Stimulated activated CD8-positive, alpha-beta memory T cell treated with anti-CD3 and anti-CD28 coated beads, Interleukin-12 subunit alpha, Interleukin-12 subunit beta, amount 100 ng/mL, for 24 hours (primary cell): ENCODE measurements around the gene PSAP.

ENCODE experiments used
- DNase-seq: peaks from one replicate; pipeline ENCODE4 v3.0.0-alpha.2; 2020; ENCODE audit errors: extremely low read depth

Gene PSAP

DNA sequence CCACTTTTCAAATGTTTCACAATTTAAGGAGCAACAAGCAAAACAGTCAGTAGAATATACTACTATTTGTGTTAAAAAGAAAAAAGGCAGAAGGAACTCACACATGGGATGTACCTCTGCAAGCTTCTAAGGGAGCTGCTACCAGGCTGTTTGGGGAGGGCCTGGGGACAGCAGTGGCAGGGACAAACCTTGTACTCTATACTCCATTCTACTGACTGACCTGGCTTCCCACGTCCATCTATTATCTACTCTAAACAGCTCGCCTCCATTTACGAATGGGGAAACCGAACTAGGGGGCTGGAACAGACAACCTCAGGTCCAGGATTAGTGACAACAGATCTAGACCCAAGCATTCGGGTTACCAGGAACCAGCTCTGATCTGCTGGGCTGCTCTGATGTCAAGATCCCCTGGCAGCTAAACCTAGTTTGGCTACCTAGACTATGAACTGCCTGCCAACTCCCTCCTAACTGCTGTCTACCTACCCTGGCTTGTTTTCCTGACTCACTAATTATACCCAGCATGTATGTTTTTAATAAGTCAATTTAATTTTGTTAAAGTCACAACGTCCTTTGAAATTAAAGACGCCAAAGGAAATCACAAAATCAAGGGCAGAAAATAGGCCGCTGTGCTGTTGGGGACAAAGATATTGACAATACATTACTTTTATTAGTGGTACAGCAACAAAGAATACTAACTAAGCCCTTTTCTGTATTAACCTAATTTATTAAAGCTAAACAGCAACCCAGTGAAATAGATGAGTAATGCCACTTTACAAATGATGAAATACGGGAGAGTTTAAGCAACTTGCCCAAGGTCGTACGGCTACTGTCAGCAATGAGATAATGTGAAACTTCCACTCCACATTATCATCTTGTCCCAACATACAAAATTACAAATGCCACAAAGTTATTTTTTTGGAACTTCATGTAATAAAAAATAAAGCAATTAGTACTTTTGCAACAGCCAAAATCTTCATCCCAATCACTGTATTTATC, 5.3 kb downstream of the PSAP start:
- DNase-seq = no peak

DNA sequence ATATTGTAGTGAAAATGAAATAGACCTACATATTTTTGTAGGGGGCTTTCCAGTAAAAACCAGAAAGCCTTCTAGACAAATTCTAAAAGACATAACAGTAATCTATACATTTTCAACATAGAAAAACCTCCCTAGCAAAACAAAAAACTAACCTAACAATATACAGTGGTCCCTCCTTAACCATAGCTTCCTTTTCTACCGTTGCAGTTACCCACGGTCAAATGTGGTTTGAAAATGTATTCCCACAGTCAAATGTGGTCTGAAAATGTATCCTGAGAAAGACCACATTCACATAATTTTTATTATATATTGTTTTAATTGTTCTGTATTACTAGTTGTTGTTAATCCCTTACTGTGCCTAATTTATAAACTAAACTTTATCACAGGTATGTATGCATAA, 6.4 kb downstream of the PSAP start:
- no peak for DNase-seq

DNA sequence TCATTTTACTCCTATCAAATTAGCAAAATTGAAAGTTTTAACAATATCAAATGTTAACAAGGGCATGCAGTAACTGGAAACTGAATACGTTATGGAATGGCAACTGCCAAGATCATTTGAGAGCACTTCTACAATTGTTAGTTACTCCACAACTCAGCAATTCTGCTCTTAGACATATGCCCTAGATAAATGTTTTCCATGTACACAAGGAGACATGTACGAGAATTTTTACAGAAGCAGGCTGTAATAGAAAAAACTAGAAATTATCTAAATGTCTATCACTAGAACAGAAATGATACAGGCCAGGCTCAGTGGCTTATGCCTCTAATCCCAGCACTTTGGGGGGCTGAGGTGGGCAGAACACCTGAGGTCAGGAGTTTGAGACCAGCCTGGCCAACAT, 7.0 kb downstream of the PSAP start:
- DNase-seq = no peak

DNA sequence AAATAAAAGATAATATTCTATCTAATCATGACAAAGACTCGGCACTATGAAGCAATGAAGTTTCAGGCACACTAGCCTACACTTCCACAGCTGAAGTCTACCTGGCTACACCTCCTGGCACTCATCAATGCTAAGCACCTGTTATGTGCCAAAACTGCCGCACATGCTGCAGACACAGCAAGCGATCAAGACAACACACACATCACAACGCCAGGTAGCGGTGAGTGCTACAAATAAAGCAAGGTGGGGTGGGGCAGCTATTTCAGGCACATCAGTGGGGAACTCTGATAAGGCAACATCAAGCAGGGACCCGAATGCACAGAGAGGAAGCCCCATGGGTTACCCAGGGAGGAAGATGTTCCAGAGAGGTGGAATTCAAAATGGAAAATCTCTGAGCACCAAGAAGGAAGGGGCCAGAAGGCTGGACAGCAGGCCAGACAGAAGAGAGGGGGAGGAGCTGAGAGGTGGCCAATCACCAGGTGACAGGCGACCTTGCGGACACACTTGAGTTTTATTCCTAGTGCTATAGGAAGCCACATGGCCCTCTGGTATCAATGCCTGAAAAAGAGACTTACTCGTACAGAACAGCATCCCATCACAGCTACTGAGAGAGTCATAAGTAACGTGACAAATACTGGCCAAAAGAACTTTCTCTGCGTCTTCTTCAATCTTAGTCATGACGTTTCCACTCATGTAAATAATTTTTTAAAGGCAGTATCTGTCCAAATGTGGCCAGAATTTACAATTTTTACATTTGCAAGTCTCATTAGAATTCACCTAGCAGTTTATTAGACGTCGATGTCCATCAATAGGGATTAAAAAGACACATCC, 8.0 kb downstream of the PSAP start:
- no peak for DNase-seq

DNA sequence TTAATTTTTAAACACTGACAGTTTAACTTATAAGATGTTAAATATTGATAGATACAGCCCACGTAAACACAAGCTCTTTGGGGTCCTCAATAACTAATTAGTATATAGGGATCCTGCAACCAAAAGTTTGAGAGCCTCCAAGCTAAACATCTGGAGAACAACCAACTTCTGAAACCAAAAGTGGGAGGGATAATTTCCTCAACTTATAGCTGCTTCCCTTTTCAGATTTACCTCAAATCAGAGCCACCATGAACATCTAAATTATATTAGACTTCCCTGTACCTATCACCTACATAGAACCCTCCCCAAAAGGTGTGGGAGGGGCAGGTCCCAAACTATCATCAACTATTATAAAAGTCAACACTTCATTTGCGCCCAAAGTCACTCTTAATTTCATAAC, 8.6 kb downstream of the PSAP start:
- no peak for DNase-seq

DNA sequence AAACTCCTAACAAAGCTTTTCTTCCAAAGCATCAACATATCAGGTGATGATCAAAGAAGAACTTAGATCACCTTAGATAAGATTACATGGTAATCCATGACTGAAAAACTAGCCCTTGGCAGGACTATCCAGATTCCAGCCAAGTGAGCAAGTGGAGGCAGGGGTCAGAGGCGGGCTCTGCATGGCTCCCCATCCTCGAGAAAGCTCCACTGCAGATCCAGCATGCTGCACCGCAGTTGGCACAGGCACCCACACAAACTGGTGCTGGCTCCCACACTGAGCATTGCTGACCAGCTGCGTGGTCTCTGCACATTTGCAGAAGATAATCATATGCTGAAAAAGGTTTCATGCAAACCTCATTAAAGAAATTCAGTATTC, 10.1 kb downstream of the PSAP start:
- DNase-seq = no peak

DNA sequence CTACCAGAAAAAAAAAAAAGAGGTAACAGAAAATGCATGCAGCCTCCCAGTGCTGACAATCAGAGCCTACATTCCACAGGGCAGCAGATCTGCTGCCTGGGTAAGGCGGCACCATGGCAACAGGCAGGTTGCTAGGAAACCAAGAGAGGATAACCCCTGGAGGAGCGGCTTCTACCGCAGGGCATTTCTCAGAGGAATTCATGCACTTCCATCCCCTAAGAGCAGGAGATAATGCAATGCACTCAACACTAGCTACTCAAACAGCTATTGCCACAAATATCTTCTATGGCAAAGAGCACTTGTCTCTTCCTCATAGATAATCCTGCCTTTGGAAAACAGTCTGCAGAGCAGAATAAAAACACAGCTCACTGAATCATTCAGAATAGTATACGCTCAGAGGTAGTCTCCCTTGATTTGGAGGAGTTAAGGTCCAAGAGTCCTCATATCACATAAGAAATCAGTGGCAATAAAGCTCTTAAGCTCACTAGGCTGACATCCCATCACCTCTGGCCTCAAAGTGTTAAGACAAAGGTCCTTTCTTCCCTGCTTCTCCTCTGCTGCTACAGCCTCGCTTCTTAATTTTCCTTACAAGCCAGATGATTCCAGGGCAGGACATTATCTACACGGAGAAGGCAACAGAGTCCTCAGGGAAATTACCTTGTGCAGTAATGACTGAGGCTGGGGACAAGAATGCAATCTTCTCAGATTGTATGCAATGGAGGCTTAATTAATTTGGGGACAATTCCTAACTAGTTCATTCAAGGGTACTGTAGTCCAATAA, 10.7 kb downstream of the PSAP start:
- DNase-seq = no peak

DNA sequence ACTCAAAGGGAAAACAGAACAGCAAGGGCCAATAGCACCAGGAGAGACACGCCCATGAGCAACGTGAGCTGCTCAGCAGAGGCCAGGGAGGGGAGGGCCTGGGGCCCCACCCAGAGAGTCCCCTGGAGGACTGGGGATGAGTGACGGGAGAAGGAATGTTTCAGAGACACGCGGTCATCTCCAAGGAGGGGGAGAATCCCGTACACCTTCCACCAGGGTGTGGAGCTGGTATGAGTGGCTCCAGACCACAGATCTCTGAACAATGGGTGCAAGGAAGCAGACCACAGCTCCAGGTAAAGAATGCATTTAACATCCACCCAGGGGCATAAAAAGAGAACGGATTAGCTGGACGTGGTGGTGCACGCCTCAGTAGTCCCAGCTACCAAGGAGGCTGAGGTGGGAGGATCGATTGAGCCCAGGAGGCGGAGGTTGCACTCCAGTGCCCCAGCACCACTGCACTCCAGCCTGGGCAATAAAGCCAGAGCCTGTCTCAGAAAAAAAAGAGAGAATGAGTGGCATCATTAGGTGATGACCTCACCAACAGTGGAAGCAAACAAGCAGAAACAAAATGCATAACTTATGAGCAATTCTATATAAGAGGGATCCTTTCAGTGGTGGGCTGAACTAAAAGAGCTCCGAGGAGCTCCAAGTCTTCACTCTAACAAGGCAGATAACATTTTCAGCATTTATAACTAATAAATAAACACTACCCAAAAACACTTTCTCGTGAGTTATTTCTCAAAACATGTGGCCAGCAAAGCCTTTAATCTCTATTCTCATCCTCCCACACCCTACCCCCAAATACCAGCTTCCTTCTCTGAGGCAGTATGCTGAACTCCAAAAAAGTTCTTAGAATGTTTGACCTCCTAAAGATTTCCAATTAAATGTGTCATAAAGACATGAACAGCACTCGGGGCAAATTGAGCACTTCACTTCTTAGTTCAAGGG, 12.5 kb downstream of the PSAP start:
- no peak for DNase-seq

DNA sequence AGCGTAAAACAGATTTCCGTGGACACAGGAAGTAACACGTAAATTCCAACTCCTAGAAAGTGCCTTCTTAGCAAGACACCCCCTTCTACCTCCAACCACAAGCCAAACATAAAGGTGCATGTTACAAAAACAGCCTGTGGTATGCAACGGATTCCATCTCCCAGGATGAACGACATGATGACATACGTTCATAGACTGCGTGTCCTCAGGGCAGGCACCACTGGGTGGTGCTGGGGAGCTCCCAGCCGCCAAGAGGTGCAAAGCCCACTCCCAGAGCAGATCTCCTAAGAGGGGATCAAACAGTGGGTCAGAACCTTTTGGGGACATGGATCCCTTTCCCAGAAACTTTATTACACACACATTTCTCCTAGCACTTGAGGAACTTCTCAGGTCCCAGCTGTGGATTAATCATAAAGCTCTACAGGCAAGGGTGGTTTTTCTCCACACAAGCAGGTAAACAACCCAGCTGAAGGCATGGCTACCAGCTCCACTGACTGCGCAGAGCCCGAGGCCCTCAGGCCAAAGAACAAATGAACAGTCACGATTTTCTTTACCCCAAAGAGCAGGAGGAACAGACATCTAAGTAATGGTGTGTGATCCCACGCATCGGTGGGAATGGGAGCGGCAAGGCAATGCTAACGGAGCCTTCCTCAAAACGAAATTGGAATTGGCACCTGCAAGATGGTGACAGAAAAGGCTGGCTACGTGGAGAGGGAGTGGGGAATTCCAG, 13.8 kb downstream of the PSAP start:
- no peak for DNase-seq

DNA sequence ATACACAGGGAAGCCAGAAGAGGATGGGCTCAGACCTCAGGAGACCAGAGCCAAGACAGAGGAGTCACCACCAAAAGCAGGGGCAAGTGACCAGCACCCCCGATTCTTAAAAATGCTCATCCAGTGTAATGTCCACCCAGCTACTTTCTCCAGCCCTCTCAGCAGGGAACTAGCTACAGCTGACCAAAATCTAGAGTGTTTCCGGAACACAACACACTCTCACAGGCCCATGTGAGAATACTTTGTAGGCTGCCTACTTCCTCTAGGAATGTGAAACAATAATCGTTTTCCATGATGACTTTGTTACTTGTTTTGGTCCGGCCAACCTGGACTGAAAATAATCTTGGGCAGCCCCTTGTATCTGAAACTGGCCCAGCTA, 14.5 kb downstream of the PSAP start:
- DNase-seq = no peak

DNA sequence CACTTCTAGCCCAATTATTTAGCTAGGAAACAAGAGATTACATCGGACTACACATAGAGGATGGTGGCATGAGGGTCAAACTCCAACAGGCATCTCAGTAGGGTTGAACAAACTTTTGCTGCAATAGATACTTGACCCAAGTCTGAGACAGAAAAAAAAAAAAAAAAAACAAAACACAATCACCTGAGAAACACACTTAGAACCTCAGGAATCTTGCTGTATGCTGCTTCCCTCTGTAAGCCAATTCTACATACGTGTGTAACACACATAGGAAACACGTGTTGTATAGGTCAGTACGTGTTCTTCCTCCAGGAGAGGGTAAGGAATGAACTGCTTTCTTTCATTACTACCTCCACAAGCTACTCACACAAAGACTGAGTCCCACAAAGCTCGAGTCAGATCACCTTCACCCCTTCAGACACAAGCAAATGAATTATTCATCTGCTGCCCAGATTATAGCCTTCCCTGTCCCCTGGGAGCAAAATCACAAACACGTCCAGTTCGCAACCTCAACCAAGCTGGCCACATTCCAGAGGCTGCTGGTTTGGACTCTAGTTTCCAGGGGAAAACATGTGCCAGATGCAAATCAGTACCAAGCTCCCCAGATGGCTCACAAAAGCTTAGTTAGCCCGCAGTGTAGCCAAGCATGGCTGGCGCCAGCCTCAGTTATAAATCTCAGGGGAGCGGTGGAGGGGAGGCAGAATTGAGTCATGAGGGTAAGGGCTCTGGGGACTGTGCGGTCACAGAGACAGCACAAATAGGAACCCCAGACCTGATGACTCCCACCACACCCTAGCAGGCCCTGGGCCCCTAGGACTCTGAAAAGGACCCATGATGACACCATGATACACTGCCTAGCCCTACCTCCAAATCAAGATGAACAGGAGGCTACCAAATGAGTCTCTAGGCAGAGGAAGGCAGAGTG, 15.1 kb downstream of the PSAP start:
- no peak for DNase-seq

DNA sequence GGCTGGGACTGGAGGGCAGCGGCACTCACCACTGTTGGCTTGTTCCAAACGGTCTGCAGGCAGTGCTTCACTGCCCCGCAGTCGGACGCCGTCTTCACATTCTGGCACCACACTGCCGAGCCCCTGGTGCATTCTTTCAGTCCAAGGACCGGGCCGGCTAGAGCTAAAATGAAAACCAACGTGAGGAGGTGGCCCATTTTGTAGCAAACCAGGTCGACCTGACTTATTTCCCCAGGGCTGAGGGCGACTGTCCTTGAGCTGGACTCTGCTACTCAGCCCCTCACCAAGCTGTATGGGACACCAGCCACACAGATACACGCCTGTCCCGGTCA, 16.7 kb downstream of the PSAP start:
- no peak for DNase-seq

DNA sequence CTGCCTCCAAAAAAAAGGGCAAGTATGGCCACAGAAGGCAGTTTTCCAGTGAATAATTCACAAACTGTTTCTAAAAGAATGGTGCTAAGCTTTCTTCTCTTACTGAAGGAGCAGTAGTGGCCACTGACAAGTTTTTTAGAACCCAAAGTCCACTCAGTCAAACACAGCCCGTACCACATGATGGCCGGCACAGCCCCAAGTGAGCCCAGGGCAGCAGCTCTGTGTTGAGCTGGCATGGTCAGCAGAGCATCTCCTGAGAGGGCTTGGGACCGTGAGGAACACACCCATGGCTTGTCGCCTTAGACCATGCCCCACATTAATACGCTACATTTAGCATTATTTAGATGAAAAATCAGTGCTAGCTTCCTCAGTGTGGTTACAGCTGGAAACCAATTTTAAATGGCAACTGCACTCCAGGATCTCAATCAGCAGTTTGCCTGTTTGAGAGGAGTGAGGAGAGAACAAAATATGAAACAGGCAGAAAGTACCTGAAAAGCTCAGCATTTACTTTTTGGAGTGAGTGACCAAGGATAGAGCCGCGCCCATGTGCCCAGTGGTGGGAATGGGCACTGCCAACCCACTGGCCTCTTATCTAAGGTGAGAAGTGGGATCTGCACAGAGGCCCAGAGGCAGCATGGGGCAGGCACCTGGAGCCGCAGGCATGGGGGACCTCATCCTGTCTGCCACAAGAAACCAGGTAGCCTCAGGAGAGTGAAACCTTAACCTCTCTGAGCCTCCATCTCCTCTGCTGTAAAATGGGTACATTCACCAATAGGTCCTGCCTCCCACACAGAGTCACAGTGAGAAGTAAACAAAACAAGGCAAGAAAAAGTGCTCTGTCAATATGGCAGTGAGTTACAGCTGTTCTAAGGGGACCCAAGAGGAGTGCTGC, 17.4 kb downstream of the PSAP start:
- DNase-seq = no peak

DNA sequence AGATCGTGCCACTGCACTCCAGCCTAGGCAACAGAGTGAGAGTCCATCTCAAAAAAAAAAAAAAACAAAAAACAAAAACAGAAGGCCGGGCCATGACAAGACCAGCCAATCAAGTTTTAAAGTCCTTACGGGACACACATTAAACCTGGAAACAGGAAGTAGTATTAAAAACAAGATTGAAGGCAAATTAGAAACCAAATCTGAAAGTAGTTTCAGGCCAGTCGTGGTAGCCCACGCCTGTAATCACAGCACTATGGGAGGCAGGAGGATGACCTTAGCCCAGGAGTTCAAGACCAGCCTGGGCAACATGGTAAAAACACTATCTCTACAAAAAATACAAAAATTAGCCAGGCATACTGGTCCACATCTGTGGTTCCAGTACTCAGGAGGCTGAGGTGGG, 18.1 kb downstream of the PSAP start:
- no peak for DNase-seq

DNA sequence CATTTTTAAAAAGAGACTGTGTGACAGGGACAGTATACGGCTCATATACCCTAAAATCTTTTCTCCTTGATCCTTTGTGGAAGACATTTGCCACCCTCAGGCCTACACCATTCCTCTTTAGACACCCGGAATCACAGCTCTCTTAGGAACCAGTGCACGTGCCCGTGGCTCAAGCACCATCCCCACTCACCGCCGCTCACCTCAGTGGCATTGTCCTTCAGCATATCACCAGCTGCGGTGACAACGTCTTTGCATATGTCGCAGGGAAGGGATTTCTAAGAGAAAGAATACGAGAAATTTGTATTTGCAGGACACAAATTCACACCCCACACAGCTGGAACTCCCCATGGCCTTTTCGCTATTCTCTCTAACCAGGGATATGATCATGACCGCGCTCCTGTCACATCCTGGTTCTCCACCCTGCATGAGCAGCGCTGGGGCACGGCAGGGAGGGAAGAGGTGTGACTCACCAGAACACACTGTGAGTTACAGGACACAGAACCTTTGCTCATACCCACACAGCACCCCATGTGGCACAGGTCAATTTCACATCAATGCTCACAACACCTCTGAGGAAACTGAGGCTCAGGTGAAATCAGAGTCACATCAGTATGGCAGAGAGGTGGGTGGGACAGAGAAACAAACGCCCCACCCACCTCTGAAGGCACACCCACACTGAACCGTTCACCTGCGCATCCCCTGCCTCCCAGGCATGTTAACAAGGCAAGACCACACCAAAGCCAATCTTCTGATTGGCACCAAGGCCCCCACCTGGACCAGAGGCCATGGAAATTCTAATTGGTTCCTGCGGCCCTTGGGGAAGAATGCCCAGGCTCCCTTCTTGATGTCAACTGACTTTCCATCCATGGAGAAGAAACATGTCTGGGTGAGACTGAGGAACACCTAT, 19.2 kb downstream of the PSAP start:
- no peak for DNase-seq

DNA sequence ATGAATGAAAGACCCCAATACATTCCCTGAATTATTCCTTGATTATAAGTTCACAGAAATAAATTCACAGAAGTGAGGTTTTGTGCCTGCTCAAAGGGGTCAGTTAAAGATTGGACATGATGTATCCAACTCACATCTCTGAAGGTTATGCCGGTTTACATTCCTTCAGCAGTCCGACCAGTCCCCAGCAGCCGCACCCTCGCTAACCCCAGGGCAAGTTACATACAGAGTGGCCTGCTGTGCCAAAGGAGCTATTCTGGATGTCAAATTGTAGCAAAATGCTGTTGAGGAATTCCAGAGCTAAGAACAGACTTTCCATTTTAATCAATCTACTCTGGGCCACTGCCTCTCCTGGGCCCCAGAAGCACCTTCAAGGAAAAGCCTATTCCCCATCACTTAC, 20.3 kb downstream of the PSAP start:
- no peak for DNase-seq

DNA sequence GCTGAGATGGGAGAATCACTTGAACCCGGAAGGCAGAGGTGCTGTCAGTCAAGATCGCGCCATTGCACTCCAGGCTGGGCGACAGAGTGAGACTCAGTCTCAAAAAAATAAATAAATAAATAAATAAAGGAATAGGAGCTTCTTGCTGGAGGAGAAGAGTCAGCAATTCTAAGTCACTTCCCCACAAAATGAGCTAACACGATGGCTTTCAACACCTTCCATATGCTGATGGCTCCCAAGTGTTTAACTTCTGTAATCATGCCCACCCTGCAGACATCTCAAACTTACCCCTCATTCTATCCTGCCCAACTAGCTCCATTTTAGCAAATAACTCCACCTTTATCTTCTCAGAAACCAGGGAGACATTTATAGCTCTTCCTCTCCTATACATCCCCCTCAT, 21.2 kb downstream of the PSAP start:
- DNase-seq = no peak
